ENCODE results near the gene BCAS1.
A peak's percentile ranks its signal among the peaks of the same experiment; 100 is the strongest.
"Not testable (repeated sequence)": the region's sequence is repeated elsewhere in the genome, so short reads cannot be mapped to it uniquely, and the experiment has no call there.

Gene BCAS1

GRCh38 chr20:53982624-53983023 is 87.8 kb downstream of the BCAS1 start:
- DNase-seq: no peak

- no peak for DNase-seq
Observed at GRCh38 chr20:53981752-53982437, 88.5 kb downstream of the BCAS1 start.

GRCh38 chr20:53981130-53981529 is 89.3 kb downstream of the BCAS1 start:
- DNase-seq: no peak

- DNase-seq: no peak
Observed at GRCh38 chr20:53980031-53980465, 90.3 kb downstream of the BCAS1 start.

DNA sequence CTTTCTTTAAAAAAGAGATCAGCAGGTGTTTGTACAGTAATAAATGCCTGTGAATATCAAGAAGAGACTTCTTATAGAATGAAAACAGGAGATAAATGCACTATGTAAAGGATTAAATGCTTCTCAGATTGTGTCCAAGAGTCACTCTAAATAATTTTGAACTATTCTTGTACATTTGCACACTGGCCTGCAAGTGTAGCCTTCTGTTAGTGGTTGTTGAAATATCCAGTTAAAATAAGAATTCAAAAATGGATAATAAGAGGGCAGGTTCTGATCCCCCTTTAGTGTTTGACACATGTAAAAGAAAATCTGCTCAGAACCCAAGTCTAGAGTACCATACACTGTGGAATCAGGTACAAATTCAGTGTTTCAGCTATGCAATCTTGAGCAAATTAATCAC is 91.9 kb downstream of the BCAS1 start:
- DNase-seq: no peak

DNA sequence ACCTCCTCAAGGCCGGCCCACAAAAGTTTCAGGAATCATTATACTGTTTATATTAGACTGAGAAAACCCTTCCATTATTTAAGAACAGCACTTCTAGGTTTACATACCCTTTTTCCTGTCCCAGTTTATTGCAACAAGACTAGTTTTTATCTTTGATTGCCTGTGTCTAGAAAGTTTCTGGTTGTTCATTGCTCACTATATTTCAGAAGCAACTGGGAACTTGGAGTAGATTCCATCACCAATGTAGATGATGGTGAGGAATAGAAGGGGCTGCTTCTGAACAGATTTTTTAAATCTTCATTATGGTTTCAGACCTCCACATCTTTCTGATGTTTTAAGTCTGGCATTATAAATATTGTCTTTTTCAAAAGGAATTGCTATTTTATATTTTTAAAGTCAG is 93.0 kb downstream of the BCAS1 start:
- DNase-seq: no peak

DNA sequence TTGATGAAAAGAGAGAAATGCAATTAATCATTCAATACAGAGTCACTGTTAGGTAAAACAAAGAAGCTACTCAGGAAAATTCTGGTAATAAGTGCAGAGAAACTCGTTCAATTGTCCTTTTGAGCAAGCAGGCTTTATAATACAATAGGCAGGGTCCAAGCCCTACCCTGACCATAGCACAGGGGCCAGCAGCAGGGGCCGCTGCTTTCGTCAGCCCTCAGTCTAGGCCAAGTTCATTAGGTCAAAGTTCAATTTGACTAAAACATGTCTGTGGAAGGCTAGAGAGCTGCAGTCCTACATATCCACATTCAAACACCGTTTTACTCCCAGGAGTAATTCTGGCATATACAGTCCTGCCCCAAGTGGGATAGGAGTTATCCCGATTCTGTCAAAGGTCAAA is 94.6 kb downstream of the BCAS1 start:
- no peak for DNase-seq

DNA sequence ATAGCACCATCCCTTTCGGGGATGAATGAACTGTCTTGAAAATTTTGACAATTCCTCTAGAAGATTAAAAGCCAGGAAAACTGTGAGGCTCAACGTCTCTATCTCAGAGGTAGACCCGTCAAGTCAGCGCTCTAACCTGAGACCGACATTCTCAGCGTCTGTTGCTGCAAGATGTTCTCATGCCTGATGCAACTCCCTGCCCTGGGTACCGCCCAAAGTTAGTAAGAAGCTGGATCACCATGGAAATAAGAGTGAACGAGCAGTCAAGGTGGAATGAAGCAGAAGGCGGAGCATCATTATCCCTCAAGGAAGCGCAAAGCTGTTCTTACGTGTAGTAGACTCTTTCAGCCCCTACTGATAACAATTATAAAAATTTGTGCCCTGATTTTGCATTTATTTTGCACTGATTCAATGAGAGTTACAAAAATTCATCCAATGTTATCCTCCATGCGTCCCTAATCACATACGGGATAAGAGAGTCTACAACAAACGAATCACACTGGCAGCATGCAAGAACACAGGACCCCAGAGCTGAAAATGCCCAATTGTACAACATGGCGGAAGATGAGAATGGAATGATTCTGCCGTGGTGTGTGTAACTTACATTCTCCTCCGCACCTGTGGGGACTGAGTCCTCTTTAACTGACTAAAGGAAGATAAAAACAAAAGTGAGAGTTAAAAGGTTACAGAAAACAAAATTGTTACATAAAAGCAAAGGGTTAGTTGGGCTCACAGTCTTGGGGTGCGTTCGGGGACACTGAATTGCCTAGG is 95.4 kb downstream of the BCAS1 start:
- no peak for DNase-seq

DNA sequence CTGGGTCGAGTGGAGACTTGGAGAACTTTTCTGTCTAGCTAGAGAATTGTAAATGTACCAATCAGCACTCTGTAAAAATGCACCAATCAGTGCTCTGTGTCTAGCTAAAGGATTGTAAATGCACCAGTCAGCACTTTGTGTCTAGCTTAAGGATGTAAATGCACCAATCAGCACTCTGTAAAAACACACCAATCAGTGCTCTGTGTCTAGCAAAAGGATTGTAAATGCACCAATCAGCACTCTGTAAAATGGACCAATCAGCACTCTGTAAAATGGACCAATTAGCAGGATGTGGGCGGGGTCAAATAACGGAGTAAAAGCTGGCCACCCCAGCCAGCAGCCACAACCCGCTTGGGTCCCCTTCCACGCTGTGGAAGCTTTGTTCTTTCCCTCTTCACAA is 96.5 kb downstream of the BCAS1 start:
- not testable (repeated sequence) for DNase-seq

DNA sequence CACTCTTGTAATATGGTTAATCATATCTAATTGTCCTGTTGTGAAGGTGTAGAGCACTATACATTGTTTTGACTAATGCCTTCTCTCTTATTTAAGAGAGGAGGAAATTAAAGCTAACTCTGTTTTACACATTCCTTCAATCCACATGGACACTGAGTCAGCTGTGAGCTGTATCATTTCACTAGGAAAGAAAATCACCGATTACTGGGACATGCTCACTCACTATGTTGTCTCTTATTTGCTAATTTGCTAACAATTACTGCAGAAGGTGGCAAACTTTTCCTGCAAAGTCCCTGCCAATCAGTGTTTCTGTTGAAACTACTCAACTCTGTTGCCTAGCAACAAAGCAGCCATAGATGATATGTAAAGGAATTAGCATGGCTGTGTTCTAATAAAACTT is 98.2 kb downstream of the BCAS1 start:
- DNase-seq: no peak

GRCh38 chr20:53971096-53971683 is 99.2 kb downstream of the BCAS1 start:
- peak; percentile 19 for DNase-seq

DNA sequence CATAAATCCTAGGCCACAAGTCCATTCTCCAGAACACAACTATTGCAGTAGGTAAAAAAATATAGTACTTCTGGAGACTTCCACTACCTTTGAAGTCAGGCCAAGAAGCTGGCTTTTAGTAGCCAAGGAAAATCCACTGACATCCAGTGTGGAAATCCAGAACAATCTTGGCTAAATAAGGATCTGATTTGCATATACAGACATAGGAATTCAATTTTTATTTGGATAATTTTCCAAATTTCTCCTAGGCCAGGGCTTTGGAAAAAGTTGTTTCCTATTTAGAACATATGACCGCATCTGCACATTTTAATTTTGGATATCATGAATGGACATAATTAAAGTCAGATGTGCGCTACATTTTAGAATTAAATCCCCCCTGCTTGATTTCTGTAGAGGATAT is 100.2 kb downstream of the BCAS1 start:
- DNase-seq: no peak

DNA sequence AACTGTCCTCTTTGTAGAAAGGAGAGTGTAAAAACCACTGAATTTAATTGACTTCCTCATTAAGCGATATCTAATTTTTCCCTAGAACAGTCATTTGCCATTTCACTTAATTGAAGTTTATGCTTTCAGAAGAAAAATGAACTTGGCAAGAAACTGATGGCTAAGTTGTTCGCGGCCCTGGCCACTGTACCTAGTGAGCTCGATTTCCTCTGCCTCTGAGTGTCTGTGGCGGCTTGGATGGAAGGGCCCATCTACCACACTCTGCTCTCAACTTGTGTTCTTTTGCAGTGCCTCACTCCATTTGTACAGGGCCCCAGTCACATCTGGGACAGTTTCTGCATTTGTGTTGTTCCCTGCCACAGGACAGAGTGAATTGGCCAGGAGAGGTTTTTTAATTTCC is 102.9 kb downstream of the BCAS1 start:
- no peak for DNase-seq

- DNase-seq: no peak
Observed at GRCh38 chr20:53966774-53967398, 103.5 kb downstream of the BCAS1 start.

DNA sequence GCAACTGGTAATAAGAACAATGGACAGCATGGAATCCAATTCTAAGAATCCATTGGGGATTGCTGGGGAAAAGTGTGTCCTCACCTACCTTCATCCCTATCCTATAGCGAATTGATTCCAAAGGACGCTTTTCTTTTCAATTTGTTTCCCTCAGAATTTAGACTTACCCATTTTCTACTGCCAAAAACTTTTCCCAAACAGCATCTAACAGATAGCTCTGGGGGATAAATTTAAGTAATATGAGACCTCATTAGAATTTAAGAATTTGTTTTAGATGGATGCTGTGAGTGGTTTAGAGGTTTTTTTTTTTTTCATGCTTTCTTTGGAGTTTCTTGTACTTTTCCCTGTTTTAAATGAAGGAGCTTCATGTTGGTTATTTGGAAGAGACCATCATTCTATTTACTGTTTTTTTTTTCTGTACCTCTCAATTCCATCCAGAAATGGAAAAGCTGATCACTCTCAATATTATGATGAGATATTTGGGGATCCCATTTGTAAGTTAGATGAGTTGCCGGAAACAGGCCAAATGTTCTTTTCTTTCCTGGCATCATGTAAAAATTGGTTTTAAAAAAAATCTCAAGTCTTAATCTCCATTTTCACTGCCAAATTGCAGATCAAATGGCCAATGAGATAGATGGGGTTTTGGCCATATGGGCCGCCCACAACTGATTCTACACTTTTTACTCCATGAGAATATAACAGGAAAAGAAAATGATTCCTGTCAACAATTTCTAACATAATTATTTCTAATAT is 105.7 kb downstream of the BCAS1 start:
- no peak for DNase-seq

- no peak for DNase-seq
Observed at GRCh38 chr20:53964067-53964466, 106.3 kb downstream of the BCAS1 start.

GRCh38 chr20:53963635-53964034 is 106.8 kb downstream of the BCAS1 start:
- DNase-seq: no peak

- DNase-seq: no peak
Observed at GRCh38 chr20:53962388-53962787, 108.0 kb downstream of the BCAS1 start.

DNA sequence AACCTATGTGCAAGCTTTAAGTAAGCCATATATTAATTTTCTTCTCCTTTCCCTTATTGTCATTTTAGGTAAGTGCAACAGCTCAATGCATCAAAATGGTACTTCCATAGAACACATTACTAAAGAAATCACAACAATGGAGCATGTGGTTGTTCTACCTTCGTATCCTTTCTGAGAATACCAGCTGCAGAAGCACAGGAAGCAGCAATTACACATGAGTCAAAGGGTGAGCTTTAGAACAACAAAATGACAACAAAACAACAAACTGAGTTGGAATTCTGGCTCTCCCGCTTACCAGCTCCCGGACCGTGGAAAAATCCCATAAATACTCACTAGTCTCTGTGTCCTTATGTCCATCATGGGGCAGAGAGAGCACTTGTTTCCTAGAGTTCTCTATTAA is 108.9 kb downstream of the BCAS1 start:
- no peak for DNase-seq

- DNase-seq: no peak
Observed at GRCh38 chr20:53960579-53961272, 109.7 kb downstream of the BCAS1 start.

DNA sequence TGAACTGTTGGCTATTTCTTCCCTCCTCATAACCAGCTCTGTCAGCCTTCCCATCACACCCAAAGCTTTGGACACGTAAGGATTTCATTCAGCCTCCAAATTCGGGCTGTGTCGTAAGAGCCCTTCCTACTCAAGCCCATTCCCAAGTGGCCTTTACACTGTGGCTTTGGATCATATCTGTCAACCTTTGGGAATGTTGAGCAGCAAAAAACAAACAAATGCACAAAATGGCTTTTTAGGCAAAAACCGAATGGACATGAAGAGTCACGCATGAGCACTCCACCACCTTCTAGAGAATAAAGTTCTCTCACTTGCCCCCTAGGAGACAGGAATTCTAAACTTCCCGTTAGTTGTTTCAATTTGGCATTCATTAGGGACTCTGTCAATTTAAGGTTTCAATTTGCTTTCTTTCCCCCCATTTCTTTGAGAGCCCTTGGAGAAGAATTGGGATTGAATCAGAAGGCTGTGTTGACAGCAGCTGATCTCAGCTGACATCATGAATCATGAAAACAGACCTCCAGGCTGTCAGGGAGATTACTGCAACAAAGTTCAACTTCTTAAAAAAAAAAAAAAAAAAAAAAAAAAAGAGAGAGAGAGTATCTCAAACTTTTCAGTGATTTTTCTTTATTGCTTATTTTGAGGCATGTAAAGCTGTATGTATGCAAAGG is 110.3 kb downstream of the BCAS1 start:
- DNase-seq: no peak

DNA sequence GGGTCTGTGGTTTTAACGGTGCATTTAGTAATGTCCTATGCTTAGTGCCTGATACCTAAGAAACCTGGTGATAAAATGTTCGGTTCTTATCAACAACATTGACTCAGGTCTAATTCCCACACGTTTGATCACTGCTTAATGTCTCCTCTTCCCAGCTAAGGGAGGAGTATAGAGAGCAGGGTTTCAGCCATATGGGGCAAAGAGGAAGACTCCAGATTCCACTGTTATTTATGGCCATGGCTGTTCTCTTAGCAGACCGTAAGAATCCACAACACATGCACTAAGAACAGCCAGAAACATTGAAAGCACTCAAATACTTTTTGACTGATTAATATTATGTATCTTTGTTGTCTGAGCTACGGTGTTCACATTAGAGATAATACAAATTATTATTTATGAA is 112.1 kb downstream of the BCAS1 start:
- DNase-seq: no peak
